Neuronal stem cell (in vitro differentiated cells): ENCODE measurements around the gene FRAS1.

ENCODE experiments used
- DNase-seq: peaks from one replicate; pipeline ENCODE4 v3.0.0-alpha.2; 2013; ENCODE audit warnings: low spot score
- H2AFZ ChIP-seq: one replicate; pipeline ENCODE4 v1.6.1; 2013; ENCODE audit warnings: mild to moderate bottlenecking, low read length, inconsistent platforms
- H2AK5ac ChIP-seq: 2 replicates; pipeline ENCODE4 v1.6.1; 2013; ENCODE audit warnings: low read depth, mild to moderate bottlenecking, inconsistent platforms, low read length, moderate library complexity, mixed read lengths
- H2BK120ac ChIP-seq: 2 replicates; pipeline ENCODE4 v1.6.1; 2013; ENCODE audit warnings: low read depth, mild to moderate bottlenecking, inconsistent platforms, low read length, moderate library complexity, mixed read lengths
- H2BK12ac ChIP-seq: one replicate; pipeline ENCODE4 v1.6.1; 2013; ENCODE audit warnings: low read length, inconsistent platforms
- H2BK15ac ChIP-seq: 2 replicates; pipeline ENCODE4 v1.6.1; 2013; ENCODE audit warnings: mild to moderate bottlenecking, low read length, inconsistent platforms, mixed read lengths
- H2BK5ac ChIP-seq: one replicate; pipeline ENCODE4 v1.6.1; 2013; ENCODE audit warnings: inconsistent platforms, mild to moderate bottlenecking, low read length, moderate library complexity
- H3K14ac ChIP-seq: one replicate; pipeline ENCODE4 v1.6.1; 2013; ENCODE audit warnings: low read length, inconsistent platforms
- H3K18ac ChIP-seq: 2 replicates; pipeline ENCODE4 v1.6.1; 2013; ENCODE audit warnings: low read length, inconsistent platforms
- H3K23ac ChIP-seq: 2 replicates; pipeline ENCODE4 v1.6.1; 2013; ENCODE audit warnings: low read depth, mild to moderate bottlenecking, mixed read lengths, low read length, inconsistent platforms; ENCODE audit not compliant: poor library complexity
- H3K27ac ChIP-seq: replicated peaks from 3 replicates; pipeline ENCODE4 v1.5.1; 2013; ENCODE audit warnings: low read length, inconsistent platforms
- H3K27me3 ChIP-seq, 3 experiments: 2 replicates each; pipeline ENCODE4 v1.6.1; 2013; ENCODE audit warnings: low read length in 3 of 3, mild to moderate bottlenecking in 2 of 3, inconsistent platforms in 1 of 3, low read depth in 1 of 3, mixed read lengths in 1 of 3, moderate library complexity in 1 of 3; ENCODE audit not compliant: control insufficient read depth in 3 of 3, insufficient read depth in 3 of 3
- H3K36me3 ChIP-seq, 2 donors: replicated peaks in 1 of 2; 2 replicates each; pipeline ENCODE4 v1.6.1; 2013; ENCODE audit warnings: low read length in 2 of 2; ENCODE audit not compliant: control insufficient read depth in 2 of 2, insufficient read depth in 2 of 2
- H3K4ac ChIP-seq: 2 replicates; pipeline ENCODE4 v1.6.1; 2013; ENCODE audit warnings: inconsistent platforms, mild to moderate bottlenecking, low read length, moderate library complexity
- H3K4me1 ChIP-seq, 2 donors: 1 replicate in 1 of 2; 2 replicates in 1 of 2; pipeline ENCODE4 v1.6.1; 2013; ENCODE audit warnings: low read length in 2 of 2, low read depth in 1 of 2; ENCODE audit not compliant: control insufficient read depth in 2 of 2, insufficient read depth in 1 of 2
- H3K4me2 ChIP-seq: one replicate; pipeline ENCODE4 v1.6.1; 2013; ENCODE audit warnings: mild to moderate bottlenecking, low read length, inconsistent platforms; ENCODE audit not compliant: insufficient read depth, poor library complexity, severe bottlenecking
- H3K4me3 ChIP-seq, 2 donors: 2 replicates each; pipeline ENCODE4 v1.5.1; 2013; ENCODE audit warnings: low read length in 2 of 2, mild to moderate bottlenecking in 2 of 2, inconsistent platforms in 1 of 2, moderate library complexity in 1 of 2
- H3K79me1 ChIP-seq: one replicate; pipeline ENCODE4 v1.6.1; 2013; ENCODE audit warnings: low read depth, mild to moderate bottlenecking, inconsistent platforms, low read length, moderate library complexity
- H3K9ac ChIP-seq: one replicate; pipeline ENCODE4 v1.6.1; 2013; ENCODE audit warnings: mild to moderate bottlenecking, low read depth, low read length, inconsistent platforms; ENCODE audit not compliant: poor library complexity
- H3K9me3 ChIP-seq, 2 donors: replicated peaks in 1 of 2; 2 replicates each; pipeline versions ENCODE3 to v1.6.1; 2013; ENCODE audit warnings: low read length in 2 of 2, mild to moderate bottlenecking in 2 of 2, inconsistent platforms in 1 of 2, low read depth in 1 of 2, mixed read lengths in 1 of 2, moderate library complexity in 1 of 2; ENCODE audit not compliant: control insufficient read depth in 2 of 2, insufficient read depth in 1 of 2
- H4K8ac ChIP-seq: one replicate; pipeline ENCODE4 v1.6.1; 2013; ENCODE audit warnings: low read depth, mild to moderate bottlenecking, inconsistent platforms, low read length, moderate library complexity
- H4K91ac ChIP-seq: one replicate; pipeline ENCODE4 v1.6.1; 2013; ENCODE audit warnings: low read length, low read depth, mild to moderate bottlenecking, inconsistent platforms; ENCODE audit not compliant: poor library complexity
- WGBS, 2 donors: extraction: QIAGEN DNeasy Blood & Tissue Kit; methylation state at CpG; one replicate each; pipeline ENCODE4 v1.1.7; 2013; ENCODE audit warnings: missing lambda C conversion rate in 2 of 2, mixed read lengths in 1 of 2; ENCODE audit not compliant: insufficient read length in 2 of 2, insufficient replicate concordance in 1 of 2; ENCODE audit errors: extremely low coverage in 2 of 2; 5-methylcytosine and 5-hydroxymethylcytosine counted together

The FRAS1 gene

DNA sequence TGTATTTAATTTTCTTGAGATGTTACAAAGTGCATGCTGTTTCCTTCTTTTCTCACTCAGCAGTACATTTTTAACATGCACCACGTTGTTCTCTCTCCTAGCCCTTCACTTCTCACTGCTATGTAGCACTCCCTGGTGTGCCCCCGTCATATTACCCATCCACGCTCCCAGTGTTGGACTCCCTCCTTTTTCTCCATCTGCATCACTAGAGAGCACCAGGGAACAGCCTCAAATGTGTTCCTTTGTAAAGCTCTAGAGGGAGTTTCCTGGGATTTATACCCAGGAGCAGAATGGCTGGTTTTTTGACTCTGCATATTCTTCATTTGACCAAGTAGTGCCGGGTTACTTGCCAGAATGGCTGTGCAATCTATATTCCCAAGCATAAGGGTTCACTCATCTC lies 254.2 kb downstream of the FRAS1 start:
- Histone ChIP-seq H3K4ac (no peak overlapping the region), H2BK5ac (no peak overlapping the region), H3K27ac (no peak overlapping the region), H3K4me2 (no peak overlapping the region), H4K91ac (no peak overlapping the region), H3K23ac (no peak overlapping the region), H3K27me3 (no peaks in the 10 kb centered on the region), H2BK15ac (no peak overlapping the region), H4K8ac (no peak overlapping the region), H3K9ac (no peak overlapping the region), H2AFZ (no peak overlapping the region), H3K4me3 (no peak overlapping the region), H3K9me3 (no peaks in the 10 kb centered on the region), H3K14ac (no peak overlapping the region), H3K79me1 (no peaks in the 10 kb centered on the region), H3K4me1 (peaks cover 6 to 10% of the 10 kb centered on the region in 2 donors), H2AK5ac (no peak overlapping the region), H3K18ac (no peak overlapping the region), H2BK12ac (no peak overlapping the region), H3K36me3 (peaks cover 0 to 4% of the 10 kb centered on the region in 2 donors), H2BK120ac (no peak overlapping the region)
- WGBS, 2 donors, result no CpG with 5 or more reads among the region's 4 CpGs
- no peak for DNase-seq

GRCh38 chr4:78312989-78313753 lies 256.0 kb downstream of the FRAS1 start:
- Histone ChIP-seq H3K4me2 (no peak overlapping the region), H2BK120ac (no peak overlapping the region), H3K23ac (no peak overlapping the region), H2AFZ (no peak overlapping the region), H3K27me3 (no peaks in the 10 kb centered on the region), H4K91ac (no peak overlapping the region), H2BK12ac (no peak overlapping the region), H3K9ac (no peak overlapping the region), H3K4me3 (no peak overlapping the region), H2BK5ac (no peak overlapping the region), H3K79me1 (no peaks in the 10 kb centered on the region), H2BK15ac (no peak overlapping the region), H4K8ac (no peak overlapping the region), H3K14ac (no peak overlapping the region), H3K4me1 (peaks cover 6 to 10% of the 10 kb centered on the region in 2 donors), H2AK5ac (no peak overlapping the region), H3K9me3 (no peaks in the 10 kb centered on the region), H3K27ac (no peak overlapping the region), H3K4ac (no peak overlapping the region), H3K36me3 (peaks cover 0 to 8% of the 10 kb centered on the region in 2 donors), H3K18ac (no peak overlapping the region)
- DNase-seq, result no peak
- no CpG with 5 or more reads among the region's 2 CpGs for WGBS, 2 donors

DNA sequence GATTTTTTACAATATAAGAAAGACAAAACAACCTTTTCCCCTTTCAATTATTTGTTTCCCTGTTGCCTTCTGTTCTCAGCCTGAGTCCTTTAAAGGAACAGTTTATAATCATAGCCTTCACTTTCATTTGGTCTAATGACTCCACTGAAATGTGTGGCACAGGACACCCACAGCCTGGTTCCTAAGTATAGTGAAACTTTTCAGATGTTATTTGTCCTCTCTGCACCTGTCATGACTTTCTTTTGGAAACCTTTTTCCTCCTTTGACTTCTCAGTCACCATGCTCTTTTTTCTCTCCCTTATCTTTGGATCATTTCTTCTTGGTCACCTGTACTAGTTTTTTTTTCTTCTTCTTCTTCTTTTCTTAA lies 256.6 kb downstream of the FRAS1 start:
- no peak overlapping the region for H4K91ac ChIP-seq
- no peak overlapping the region for H3K23ac ChIP-seq
- no peak overlapping the region for H2BK12ac ChIP-seq
- no peak overlapping the region for H4K8ac ChIP-seq
- no peaks in the 10 kb centered on the region for H3K79me1 ChIP-seq
- H3K4me2 ChIP-seq, result no peak overlapping the region
- H2AK5ac ChIP-seq, result no peak overlapping the region
- no peaks in the 10 kb centered on the region for H3K9me3 ChIP-seq
- no peak overlapping the region for H2BK5ac ChIP-seq
- no peak overlapping the region for H3K18ac ChIP-seq
- H2BK120ac ChIP-seq, result no peak overlapping the region
- no peak overlapping the region for H3K14ac ChIP-seq
- no peak overlapping the region for H3K4ac ChIP-seq
- H2AFZ ChIP-seq, result no peak overlapping the region
- peaks cover 0 to 8% of the 10 kb centered on the region in 2 donors for H3K36me3 ChIP-seq
- H3K9ac ChIP-seq, result no peak overlapping the region
- no peak overlapping the region for H2BK15ac ChIP-seq
- no peak for DNase-seq
- H3K27ac ChIP-seq, result no peak overlapping the region
- H3K27me3 ChIP-seq, result no peaks in the 10 kb centered on the region
- H3K4me3 ChIP-seq, result no peak overlapping the region
- H3K4me1 ChIP-seq, result peaks cover 6 to 12% of the 10 kb centered on the region in 2 donors

DNA sequence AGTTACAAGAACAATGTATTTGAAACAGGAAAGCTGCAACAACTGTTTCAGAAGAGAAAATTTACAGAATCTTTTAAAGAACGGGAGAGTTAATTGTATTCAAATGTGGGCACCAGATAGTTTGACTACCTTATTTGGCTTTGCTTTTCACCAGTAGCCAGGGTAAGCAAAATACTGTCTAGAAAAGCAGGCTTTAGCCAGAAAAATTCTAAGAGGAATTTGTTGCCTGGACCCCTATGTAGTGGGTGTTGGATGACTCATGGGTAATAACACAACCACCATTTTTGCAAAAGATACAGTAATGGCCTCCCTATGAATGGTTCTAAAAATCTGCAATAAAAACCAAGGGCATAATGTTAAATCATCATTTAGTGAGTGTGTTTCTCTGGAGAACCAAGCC lies 261.0 kb downstream of the FRAS1 start:
- no peak overlapping the region for H3K4ac ChIP-seq
- no peak for DNase-seq
- no peak overlapping the region for H3K9ac ChIP-seq
- H3K23ac ChIP-seq, result no peak overlapping the region
- H3K4me3 ChIP-seq, result no peak overlapping the region
- no peak overlapping the region for H4K8ac ChIP-seq
- H2BK5ac ChIP-seq, result no peak overlapping the region
- peaks cover 0 to 6% of the 10 kb centered on the region in 2 donors for H3K4me1 ChIP-seq
- H2BK120ac ChIP-seq, result no peak overlapping the region
- no peak overlapping the region for H2AFZ ChIP-seq
- H3K4me2 ChIP-seq, result no peak overlapping the region
- no peak overlapping the region for H2AK5ac ChIP-seq
- no peak overlapping the region for H4K91ac ChIP-seq
- H3K9me3 ChIP-seq, result no peaks in the 10 kb centered on the region
- no peak overlapping the region for H2BK15ac ChIP-seq
- H3K18ac ChIP-seq, result no peak overlapping the region
- H3K36me3 ChIP-seq, result peaks cover 0 to 8% of the 10 kb centered on the region in 2 donors
- H2BK12ac ChIP-seq, result no peak overlapping the region
- no CpG with 5 or more reads among the region's 1 CpG for WGBS, 2 donors
- no peaks in the 10 kb centered on the region for H3K27me3 ChIP-seq
- no peak overlapping the region for H3K27ac ChIP-seq
- no peaks in the 10 kb centered on the region for H3K79me1 ChIP-seq
- no peak overlapping the region for H3K14ac ChIP-seq
